SJCRH30 (cell line): Measurements from ENCODE around the gene DMGDH. TPM values are rescaled to one million over a fixed set of nuclear protein-coding genes. Genes with fewer than 3 reads are reported as not detected.
A peak's percentile ranks its signal among the peaks of the same experiment; 100 is the strongest.

ENCODE experiments used
- DNase-seq, 2 experiments: peaks; one replicate each; pipeline ENCODE4 v3.0.0-alpha.2; 2015 to 2020
- H3K27ac ChIP-seq: fragments of 250-450 bp; sonication (Bioruptor Pico); 2 replicates; pipeline ENCODE4 v1.5.1; 2020; ENCODE audit warnings: mild to moderate bottlenecking, moderate library complexity
- H3K27me3 ChIP-seq: fragments of 250-450 bp; sonication (Bioruptor Pico); 2 replicates; pipeline ENCODE4 v1.5.1; 2020; ENCODE audit warnings: mild to moderate bottlenecking, moderate library complexity
- H3K36me3 ChIP-seq: fragments of 250-450 bp; sonication (Bioruptor Pico); 2 replicates; pipeline ENCODE4 v1.5.1; 2020; ENCODE audit warnings: mild to moderate bottlenecking, moderate library complexity
- H3K4me1 ChIP-seq: fragments of 250-450 bp; sonication (Bioruptor Pico); 2 replicates; pipeline ENCODE4 v1.5.1; 2020; ENCODE audit warnings: mild to moderate bottlenecking, moderate library complexity
- H3K4me3 ChIP-seq: fragments of 250-450 bp; sonication (Bioruptor Pico); 2 replicates; pipeline ENCODE4 v1.5.1; 2020; ENCODE audit warnings: mild to moderate bottlenecking, moderate library complexity
- H3K9me3 ChIP-seq: fragments of 250-450 bp; sonication (Bioruptor Pico); replicated peaks from 2 replicates; pipeline ENCODE4 v1.5.1; 2020; ENCODE audit warnings: mild to moderate bottlenecking, moderate library complexity
- total RNA-seq: library from RNA; depleted of rRNA; stranded (reverse); fragments of >200 nt; shearing (Covaris generic); gene quantifications from 2 replicates; pipeline ENCODE4 v1.2.3, GENCODE V29; 2014; rRNA removed

The DMGDH gene
- total RNA-seq = not detected in 2 replicates

GRCh38 chr5:79069488-79070349 lies at the start of gene DMGDH, which contains the start of gene BHMT2:
Gene DMGDH, minus strand, starts transcription at chr5:79069674. Its CDS starts 54 bp downstream, at chr5:79069620.
Gene BHMT2, plus strand, starts transcription at chr5:79069767. Its CDS starts 16 bp downstream, at chr5:79069783.
- DNase-seq = no peak
- no peak within 1 kb of the TSS for H3K27ac ChIP-seq

GRCh38 chr5:79112703-79113058 lies 43.2 kb upstream of the DMGDH start:
- no peak overlapping the region for H3K4me3 ChIP-seq
- no peaks in the 10 kb centered on the region for H3K4me1 ChIP-seq
- H3K27me3 ChIP-seq = no peaks in the 10 kb centered on the region

More at GRCh38 chr5:79069488-79070349, at the start of gene DMGDH, which contains the start of gene BHMT2:
- Histone ChIP-seq H3K27me3 (no peaks in the 10 kb centered on the region), H3K4me3 (no peak within 1 kb of the TSS), H3K4me1 (no peaks in the 10 kb centered on the region), H3K9me3 (no peaks in the 10 kb centered on the region), H3K36me3 (no peaks in the 10 kb centered on the region)

GRCh38 chr5:79111960-79112702 lies 42.7 kb upstream of the DMGDH start:
- no peaks in the 10 kb centered on the region for H3K9me3 ChIP-seq
- no peak overlapping the region for H3K27ac ChIP-seq
- H3K27me3 ChIP-seq = no peaks in the 10 kb centered on the region
- H3K4me3 ChIP-seq = no peak overlapping the region
- H3K4me1 ChIP-seq = no peaks in the 10 kb centered on the region; the same call in 1 of the 2 replicates
- no peak for DNase-seq
- no peaks in the 10 kb centered on the region for H3K36me3 ChIP-seq

More at GRCh38 chr5:79112703-79113058, 43.2 kb upstream of the DMGDH start:
- DNase-seq = no peak
- H3K36me3 ChIP-seq = no peaks in the 10 kb centered on the region
- no peaks in the 10 kb centered on the region for H3K9me3 ChIP-seq
- no peak overlapping the region for H3K27ac ChIP-seq

- DNase-seq = no peak
- no peak within 1 kb of the TSS for H3K27ac ChIP-seq
- H3K4me1 ChIP-seq = no peaks in the 10 kb centered on the region; the same call in 1 of the 2 replicates
- no peaks in the 10 kb centered on the region for H3K9me3 ChIP-seq
- no peaks in the 10 kb centered on the region for H3K36me3 ChIP-seq
- no peaks in the 10 kb centered on the region for H3K27me3 ChIP-seq
- H3K4me3 ChIP-seq = no peak within 1 kb of the TSS
Observed at GRCh38 chr5:79111387-79111959, 42.0 kb upstream of the DMGDH start, which contains the start of gene BHMT. Gene BHMT, plus strand, starts transcription at chr5:79111809. Its CDS starts 77 bp downstream, at chr5:79111886.

GRCh38 chr5:79109527-79110492 lies 40.3 kb upstream of the DMGDH start:
- Histone ChIP-seq H3K4me1 (no peaks in the 10 kb centered on the region; the same call in 1 of the 2 replicates), H3K4me3 (no peak overlapping the region), H3K9me3 (no peaks in the 10 kb centered on the region), H3K27ac (no peak overlapping the region), H3K27me3 (no peaks in the 10 kb centered on the region), H3K36me3 (no peaks in the 10 kb centered on the region)
- DNase-seq = peak in 1 of 2 experiments; percentile 24

GRCh38 chr5:79108792-79109191 lies 39.3 kb upstream of the DMGDH start:
- Histone ChIP-seq H3K4me3 (no peak overlapping the region), H3K9me3 (no peaks in the 10 kb centered on the region), H3K4me1 (no peaks in the 10 kb centered on the region; the same call in 1 of the 2 replicates), H3K36me3 (no peaks in the 10 kb centered on the region), H3K27me3 (no peaks in the 10 kb centered on the region), H3K27ac (no peak overlapping the region)
- DNase-seq = no peak

- no peaks in the 10 kb centered on the region for H3K27me3 ChIP-seq
- no peaks in the 10 kb centered on the region for H3K9me3 ChIP-seq
- H3K4me3 ChIP-seq = no peak overlapping the region
- DNase-seq = no peak
- no peak overlapping the region for H3K27ac ChIP-seq
- no peaks in the 10 kb centered on the region for H3K36me3 ChIP-seq
- no peaks in the 10 kb centered on the region; the same call in 1 of the 2 replicates for H3K4me1 ChIP-seq
Observed at GRCh38 chr5:79108086-79108485, 38.6 kb upstream of the DMGDH start.

GRCh38 chr5:79107020-79107796 lies 37.7 kb upstream of the DMGDH start:
- DNase-seq = peak in 1 of 2 experiments; percentile 13
- H3K27me3 ChIP-seq = no peaks in the 10 kb centered on the region
- no peak overlapping the region for H3K4me3 ChIP-seq
- no peak overlapping the region for H3K27ac ChIP-seq
- no peaks in the 10 kb centered on the region for H3K9me3 ChIP-seq
- H3K4me1 ChIP-seq = no peaks in the 10 kb centered on the region; the same call in 1 of the 2 replicates
- no peaks in the 10 kb centered on the region for H3K36me3 ChIP-seq

- no peaks in the 10 kb centered on the region; the same call in 1 of the 2 replicates for H3K4me1 ChIP-seq
- no peaks in the 10 kb centered on the region for H3K27me3 ChIP-seq
- no peak overlapping the region for H3K27ac ChIP-seq
- no peaks in the 10 kb centered on the region for H3K9me3 ChIP-seq
- DNase-seq = no peak
- no peaks in the 10 kb centered on the region for H3K36me3 ChIP-seq
- H3K4me3 ChIP-seq = no peak overlapping the region
Observed at GRCh38 chr5:79105868-79106267, 36.4 kb upstream of the DMGDH start.

- Histone ChIP-seq H3K9me3 (no peaks in the 10 kb centered on the region; the same call in 1 of the 2 replicates), H3K4me1 (no peaks in the 10 kb centered on the region), H3K4me3 (no peak overlapping the region), H3K27me3 (no peaks in the 10 kb centered on the region), H3K36me3 (no peaks in the 10 kb centered on the region), H3K27ac (no peak overlapping the region)
- no peak for DNase-seq
Observed at GRCh38 chr5:79093762-79094161, 24.3 kb upstream of the DMGDH start.

GRCh38 chr5:79091064-79091463 lies 21.6 kb upstream of the DMGDH start:
- no peak for DNase-seq
- Histone ChIP-seq H3K9me3 (no peaks in the 10 kb centered on the region; the same call in 1 of the 2 replicates), H3K4me3 (no peak overlapping the region), H3K36me3 (no peaks in the 10 kb centered on the region), H3K27me3 (no peaks in the 10 kb centered on the region), H3K27ac (no peak overlapping the region), H3K4me1 (no peaks in the 10 kb centered on the region)

- Histone ChIP-seq H3K4me3 (no peak overlapping the region), H3K27ac (no peak overlapping the region), H3K27me3 (0 out of 2 replicates have a peak, but pooled peaks cover 4% of the 10 kb centered on the region), H3K9me3 (no peaks in the 10 kb centered on the region), H3K36me3 (no peaks in the 10 kb centered on the region), H3K4me1 (no peaks in the 10 kb centered on the region)
- no peak for DNase-seq
Observed at GRCh38 chr5:79088507-79088906, 19.0 kb upstream of the DMGDH start.

- Histone ChIP-seq H3K27ac (no peak overlapping the region), H3K4me1 (no peaks in the 10 kb centered on the region), H3K4me3 (no peak overlapping the region), H3K9me3 (no peaks in the 10 kb centered on the region), H3K36me3 (no peaks in the 10 kb centered on the region), H3K27me3 (0 out of 2 replicates have a peak, but pooled peaks cover 4% of the 10 kb centered on the region)
- DNase-seq = no peak
Observed at GRCh38 chr5:79086116-79086515, 16.6 kb upstream of the DMGDH start.
